Lung (tissue), 12 donors: ENCODE data around the gene STK24. TPM values are rescaled to one million over a fixed set of nuclear protein-coding genes. Genes with fewer than 3 reads are reported as not detected.

Experiments
- ATAC-seq: fragments of 200-7000 bp; cut with Tn5 transposase; one replicate; pipeline ENCODE4 v1.9.1; 2020; ENCODE audit warnings: moderate number of reproducible peaks; ENCODE audit not compliant: insufficient read depth, low FRiP score
- DNase-seq, 3 donors: peaks; one replicate each; pipeline ENCODE4 v3.0.0-alpha.2; 2013 to 2017
- H3K27ac ChIP-seq, 2 donors: one replicate each; pipeline ENCODE4 v1.5.1; 2013; ENCODE audit warnings: mild to moderate bottlenecking in 2 of 2, moderate library complexity in 2 of 2, control low read depth in 1 of 2, inconsistent platforms in 1 of 2, low read depth in 1 of 2, low read length in 1 of 2
- H3K27me3 ChIP-seq, 3 donors: one replicate each; pipeline ENCODE4 v1.5.1; 2013; ENCODE audit warnings: low read length in 2 of 3; ENCODE audit not compliant: control insufficient read depth in 3 of 3, insufficient read depth in 3 of 3
- H3K36me3 ChIP-seq, 4 donors: one replicate each; pipeline ENCODE4 v1.5.1; 2013; ENCODE audit warnings: low read length in 4 of 4, mild to moderate bottlenecking in 1 of 4, moderate library complexity in 1 of 4; ENCODE audit not compliant: control insufficient read depth in 4 of 4, insufficient read depth in 4 of 4
- H3K4me1 ChIP-seq, 5 donors: one replicate each; pipeline ENCODE4 v1.5.1; 2013; ENCODE audit warnings: low read length in 5 of 5, mild to moderate bottlenecking in 2 of 5, moderate library complexity in 1 of 5; ENCODE audit not compliant: control insufficient read depth in 5 of 5, insufficient read depth in 5 of 5
- H3K4me3 ChIP-seq: one replicate; pipeline ENCODE4 v1.5.1; 2013; ENCODE audit warnings: mild to moderate bottlenecking, control low read depth, moderate library complexity
- H3K9ac ChIP-seq, 2 donors: one replicate each; pipeline ENCODE4 v1.5.1; 2013; ENCODE audit warnings: low read length in 2 of 2, control low read depth in 1 of 2; ENCODE audit not compliant: insufficient read depth in 1 of 2
- H3K9me3 ChIP-seq, 4 donors: one replicate each; pipeline ENCODE4 v1.5.1; 2013; ENCODE audit warnings: low read length in 3 of 4, mild to moderate bottlenecking in 1 of 4, moderate library complexity in 1 of 4; ENCODE audit not compliant: control insufficient read depth in 4 of 4, insufficient read depth in 3 of 4
- WGBS, 2 donors: extraction: QIAGEN DNeasy Blood & Tissue Kit; methylation state at CpG; one replicate each; pipeline ENCODE4 v1.1.7; 2013; 5-methylcytosine and 5-hydroxymethylcytosine counted together
- polyA plus RNA-seq, 2 donors: library from polyadenylated mRNA; stranded (reverse); fragments of 200-250 nt; gene quantifications; one replicate each; pipeline ENCODE4 v1.2.1, GENCODE V29; 2013
- total RNA-seq, 2 donors: library from RNA; depleted of rRNA in 1 of 2; stranded (reverse); fragments of >200 nt in 1 of 2; gene quantifications; one replicate each; pipeline ENCODE4 v1.2.1, GENCODE V29; 2014 to 2021
- TF ChIP-seq, protein P1 (sequence below): IDR thresholded peaks from 2 replicates; pipeline ENCODE4 v1.5.1; 2012; ENCODE audit warnings: mild to moderate bottlenecking; ENCODE audit errors: control extremely low read depth, extremely low read depth
- donor health status: control.
- donor health status: control.
- donor health status: Bipolar disorder and iron deficiency.
- donor health status: healthy.
- donor health status: DM: yes; HTN: yes; CAD: no.

The STK24 gene
- total and polyA plus RNA-seq, 4 donors: 38.0 to 102 (median 64.5) TPM

- Histone ChIP-seq H3K27ac (peak overlapping the region; percentile 34 to 75), H3K9ac (no peak overlapping the region), H3K9me3 (peaks cover 0 to under 1% (median 0%) of the 10 kb centered on the region in 4 donors), H3K27me3 (no peaks in the 10 kb centered on the region), H3K4me1 (peaks cover 32 to 59% (median 36%) of the 10 kb centered on the region in 5 donors), H3K4me3 (no peak overlapping the region), H3K36me3 (peaks cover 0 to 2% (median 0%) of the 10 kb centered on the region in 4 donors)
- ATAC-seq (no peak), DNase-seq (no peak)
- TF ChIP-seq, protein P1, sequence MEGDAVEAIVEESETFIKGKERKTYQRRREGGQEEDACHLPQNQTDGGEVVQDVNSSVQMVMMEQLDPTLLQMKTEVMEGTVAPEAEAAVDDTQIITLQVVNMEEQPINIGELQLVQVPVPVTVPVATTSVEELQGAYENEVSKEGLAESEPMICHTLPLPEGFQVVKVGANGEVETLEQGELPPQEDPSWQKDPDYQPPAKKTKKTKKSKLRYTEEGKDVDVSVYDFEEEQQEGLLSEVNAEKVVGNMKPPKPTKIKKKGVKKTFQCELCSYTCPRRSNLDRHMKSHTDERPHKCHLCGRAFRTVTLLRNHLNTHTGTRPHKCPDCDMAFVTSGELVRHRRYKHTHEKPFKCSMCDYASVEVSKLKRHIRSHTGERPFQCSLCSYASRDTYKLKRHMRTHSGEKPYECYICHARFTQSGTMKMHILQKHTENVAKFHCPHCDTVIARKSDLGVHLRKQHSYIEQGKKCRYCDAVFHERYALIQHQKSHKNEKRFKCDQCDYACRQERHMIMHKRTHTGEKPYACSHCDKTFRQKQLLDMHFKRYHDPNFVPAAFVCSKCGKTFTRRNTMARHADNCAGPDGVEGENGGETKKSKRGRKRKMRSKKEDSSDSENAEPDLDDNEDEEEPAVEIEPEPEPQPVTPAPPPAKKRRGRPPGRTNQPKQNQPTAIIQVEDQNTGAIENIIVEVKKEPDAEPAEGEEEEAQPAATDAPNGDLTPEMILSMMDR: no peak
- WGBS, 2 donors: 79 to 84% methylated on average over 12 of the region's 12 CpGs
These were observed 72.4 kb downstream of the STK24 start for GRCh38 chr13:98504371-98504963.

DNA sequence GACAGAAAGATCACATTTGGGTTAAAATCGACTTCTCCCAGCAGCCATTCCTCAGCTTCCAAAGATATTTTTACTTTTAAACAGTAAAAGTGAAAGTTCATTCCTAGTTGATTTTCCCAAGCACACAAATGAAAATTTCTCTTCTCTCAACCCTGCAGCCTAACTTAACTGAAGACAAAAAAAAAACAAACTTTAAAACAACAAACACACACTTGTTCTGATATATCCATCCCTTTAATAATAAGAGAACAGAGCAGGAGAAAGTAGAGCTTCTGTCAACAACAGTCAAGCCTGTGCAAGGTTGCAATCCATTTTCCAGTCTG, 72.9 kb downstream of the STK24 start:
- DNase-seq (no peak), ATAC-seq (no peak)
- TF ChIP-seq, protein P1: no peak
- Histone ChIP-seq H3K4me3 (no peak overlapping the region), H3K36me3 (peaks cover 0 to 3% (median 0%) of the 10 kb centered on the region in 4 donors), H3K9ac (no peak overlapping the region), H3K27me3 (no peaks in the 10 kb centered on the region), H3K4me1 (peaks cover 32 to 54% (median 36%) of the 10 kb centered on the region in 5 donors), H3K27ac (peak overlapping the region; percentile 58 to 75), H3K9me3 (peaks cover 0 to 1% (median 0%) of the 10 kb centered on the region in 4 donors)
- 73 to 83% methylated on average over 1 of the region's 1 CpG for WGBS, 2 donors

- peak overlapping the region; percentile 58 to 75 for H3K27ac ChIP-seq
- H3K9me3 ChIP-seq: peaks cover 0 to 1% (median 0%) of the 10 kb centered on the region in 4 donors
- no peak overlapping the region for H3K9ac ChIP-seq
- H3K27me3 ChIP-seq: no peaks in the 10 kb centered on the region
- 63 to 81% methylated on average over 10 of the region's 10 CpGs for WGBS, 2 donors
- peaks cover 0 to 3% (median under 1%) of the 10 kb centered on the region in 4 donors for H3K36me3 ChIP-seq
- DNase-seq (no peak), ATAC-seq (no peak)
- H3K4me1 ChIP-seq: peaks cover 30 to 49% (median 36%) of the 10 kb centered on the region in 5 donors
- TF ChIP-seq, protein P1: no peak
- no peak overlapping the region for H3K4me3 ChIP-seq
These were observed 73.5 kb downstream of the STK24 start for GRCh38 chr13:98503175-98504028.
